HepG2 (cell line): Measurements from ENCODE around the gene COPS6. TPM values are rescaled to one million over a fixed set of nuclear protein-coding genes. Genes with fewer than 3 reads are reported as not detected.

ENCODE experiments used
- HDAC1 ChIP-seq: sonication (generic); formaldehyde crosslinking; IDR thresholded peaks from 2 replicates; pipeline ENCODE4 v1.5.1; 2020; ENCODE audit warnings: mild to moderate bottlenecking, missing genetic modification reagents
- IKZF4 ChIP-seq: sonication (generic); formaldehyde crosslinking; IDR thresholded peaks from 2 replicates; pipeline ENCODE4 v1.5.1; 2020; ENCODE audit warnings: borderline replicate concordance, mild to moderate bottlenecking, low read depth, missing genetic modification reagents; ENCODE audit errors: not compliant biosample characterization
- ISX ChIP-seq: sonication (generic); formaldehyde crosslinking; conservative IDR thresholded peaks from 2 replicates; pipeline ENCODE4 v1.5.0; 2020; ENCODE audit warnings: missing genetic modification reagents
- MTF2 ChIP-seq: sonication (generic); formaldehyde crosslinking; IDR thresholded peaks from 2 replicates; pipeline ENCODE4 v1.5.0; 2020; ENCODE audit warnings: missing genetic modification reagents, borderline replicate concordance
- PPARG ChIP-seq: conservative IDR thresholded peaks from 2 replicates; pipeline ENCODE4 v1.6.1; 2016; ENCODE audit warnings: missing biosample characterization, missing genetic modification reagents
- SIN3A ChIP-seq: IDR thresholded peaks from 2 replicates; pipeline ENCODE4 v1.6.1; 2011; ENCODE audit warnings: low read depth, mild to moderate bottlenecking, control low read depth, low read length, borderline replicate concordance
- ZNF296 ChIP-seq: sonication (generic); formaldehyde crosslinking; conservative IDR thresholded peaks from 2 replicates; pipeline ENCODE4 v1.5.0; 2020; ENCODE audit warnings: mild to moderate bottlenecking, missing genetic modification reagents
- ZNF430 ChIP-seq: sonication (generic); formaldehyde crosslinking; IDR thresholded peaks from 2 replicates; pipeline ENCODE4 v1.9.0; 2021; ENCODE audit warnings: mild to moderate bottlenecking, missing genetic modification reagents
- ZNF557 ChIP-seq: sonication (generic); formaldehyde crosslinking; IDR thresholded peaks from 2 replicates; pipeline ENCODE4 v1.4.0; 2020; ENCODE audit warnings: missing genetic modification reagents
- ZSCAN25 ChIP-seq: sonication (generic); formaldehyde crosslinking; IDR thresholded peaks from 2 replicates; pipeline ENCODE4 v1.8.0; 2022; ENCODE audit warnings: mild to moderate bottlenecking, missing genetic modification reagents
- polyA plus RNA-seq, 8 experiments: library from polyadenylated mRNA; depleted of rRNA in 3 of 8; stranded (reverse) in 7 of 8; unstranded in 1 of 8; fragments of >200 nt; fragmentation: Illumina TruSeq in 4 of 8; extraction: Trizol in 4 of 8; gene quantifications; 2 replicates each; pipeline versions ENCODE4 v1.2.1 to v1.2.3, GENCODE V29; 2011 to 2016; ENCODE audit warnings: low read depth in 4 of 8, missing spikeins in 1 of 8, mixed read lengths in 1 of 8; ENCODE audit not compliant: insufficient read depth in 1 of 8
- total RNA-seq, 5 experiments: library from RNA; depleted of rRNA; stranded (reverse); fragments of >200 nt; fragmentation: Illumina TruSeq; extraction: Trizol; gene quantifications; 2 replicates each; pipeline ENCODE4 v1.2.3, GENCODE V29; 2016; ENCODE audit warnings: low read depth in 1 of 5
- TF ChIP-seq, protein P1 (sequence below): sonication (generic); formaldehyde crosslinking; IDR thresholded peaks from 2 replicates; pipeline ENCODE4 v1.4.0; 2020; ENCODE audit warnings: missing genetic modification reagents

COPS6 gene
- total and polyA plus RNA-seq, 2 of the 13 experiments (the other 11 are each of a cell fraction or from before 2014, with no cell fraction given): 33.4 to 117 TPM

DNA sequence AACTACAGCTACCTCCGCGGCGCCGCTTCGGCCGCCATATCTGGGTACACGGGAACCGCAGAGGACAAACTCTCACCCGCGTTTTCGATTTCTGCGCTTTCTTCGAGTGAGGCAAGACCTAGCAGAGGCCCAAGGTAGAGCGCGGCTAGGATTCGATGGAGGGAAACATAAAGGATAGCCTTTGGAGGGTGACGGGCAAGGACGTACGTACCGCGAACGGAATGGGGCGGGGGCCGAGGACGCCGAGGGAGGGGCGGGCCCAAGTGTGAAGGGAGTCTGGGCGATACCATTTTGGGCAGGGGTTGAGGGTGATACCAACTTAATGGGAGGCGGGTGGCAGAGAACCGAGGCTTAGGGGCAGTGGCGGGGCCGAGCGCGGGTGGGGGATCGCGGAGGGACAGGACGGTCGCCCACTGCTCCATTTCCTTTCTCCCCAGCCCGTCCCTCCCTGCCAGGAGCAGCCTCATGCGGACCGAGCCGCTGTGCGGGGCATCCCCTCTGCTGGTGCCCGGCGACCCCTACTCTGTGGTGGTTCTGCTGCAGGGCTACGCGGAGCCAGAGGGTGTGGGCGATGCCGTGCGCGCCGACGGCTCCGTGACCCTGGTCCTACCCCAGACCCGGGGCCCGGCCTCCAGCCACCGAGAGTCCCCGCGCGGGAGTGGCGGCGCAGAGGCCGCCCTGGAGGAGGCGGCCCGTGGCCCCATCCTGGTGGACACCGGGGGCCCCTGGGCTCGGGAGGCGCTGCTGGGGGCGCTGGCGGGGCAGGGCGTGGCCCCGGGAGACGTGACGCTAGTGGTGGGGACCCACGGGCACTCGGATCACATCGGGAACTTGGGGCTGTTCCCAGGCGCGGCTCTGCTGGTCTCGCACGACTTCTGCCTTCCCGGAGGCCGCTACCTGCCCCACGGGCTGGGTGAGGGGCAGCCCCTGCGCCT is 38.4 kb downstream of the COPS6 start, which contains the start of gene MBLAC1 (continued):
- TF ChIP-seq, protein P1, sequence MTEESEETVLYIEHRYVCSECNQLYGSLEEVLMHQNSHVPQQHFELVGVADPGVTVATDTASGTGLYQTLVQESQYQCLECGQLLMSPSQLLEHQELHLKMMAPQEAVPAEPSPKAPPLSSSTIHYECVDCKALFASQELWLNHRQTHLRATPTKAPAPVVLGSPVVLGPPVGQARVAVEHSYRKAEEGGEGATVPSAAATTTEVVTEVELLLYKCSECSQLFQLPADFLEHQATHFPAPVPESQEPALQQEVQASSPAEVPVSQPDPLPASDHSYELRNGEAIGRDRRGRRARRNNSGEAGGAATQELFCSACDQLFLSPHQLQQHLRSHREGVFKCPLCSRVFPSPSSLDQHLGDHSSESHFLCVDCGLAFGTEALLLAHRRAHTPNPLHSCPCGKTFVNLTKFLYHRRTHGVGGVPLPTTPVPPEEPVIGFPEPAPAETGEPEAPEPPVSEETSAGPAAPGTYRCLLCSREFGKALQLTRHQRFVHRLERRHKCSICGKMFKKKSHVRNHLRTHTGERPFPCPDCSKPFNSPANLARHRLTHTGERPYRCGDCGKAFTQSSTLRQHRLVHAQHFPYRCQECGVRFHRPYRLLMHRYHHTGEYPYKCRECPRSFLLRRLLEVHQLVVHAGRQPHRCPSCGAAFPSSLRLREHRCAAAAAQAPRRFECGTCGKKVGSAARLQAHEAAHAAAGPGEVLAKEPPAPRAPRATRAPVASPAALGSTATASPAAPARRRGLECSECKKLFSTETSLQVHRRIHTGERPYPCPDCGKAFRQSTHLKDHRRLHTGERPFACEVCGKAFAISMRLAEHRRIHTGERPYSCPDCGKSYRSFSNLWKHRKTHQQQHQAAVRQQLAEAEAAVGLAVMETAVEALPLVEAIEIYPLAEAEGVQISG (CRISPR knock-in tag): peak; percentile 59; the same call in 1 of the 2 replicates
- TF ChIP-seq ZNF296 (CRISPR knock-in tag): 0 out of 2 replicates have a peak, but pooled peaks have one; percentile 9
- TF ChIP-seq ZNF430 (CRISPR knock-in tag): peak; percentile 13
- TF ChIP-seq PPARG (CRISPR knock-in tag): no peak
- peak; percentile 9; the same call in 1 of the 2 replicates for TF ChIP-seq SIN3A
- peak; percentile 69; the same call in 1 of the 2 replicates for TF ChIP-seq ISX (CRISPR knock-in tag)
- TF ChIP-seq HDAC1: peak; percentile 59
- TF ChIP-seq ZSCAN25 (CRISPR knock-in tag): peak; percentile 10; the same call in 1 of the 2 replicates
- TF ChIP-seq MTF2 (CRISPR knock-in tag): peak; percentile 80; the same call in 1 of the 2 replicates
- TF ChIP-seq ZNF557 (CRISPR knock-in tag): peak; percentile 31
- peak; percentile 42 for TF ChIP-seq IKZF4 (CRISPR knock-in tag)
